Nephron (organoid): ENCODE data around the gene RACGAP1.
A peak's percentile ranks its signal among the peaks of the same experiment; 100 is the strongest.
"Not testable (repeated sequence)": the region's sequence is repeated elsewhere in the genome, so short reads cannot be mapped to it uniquely, and the experiment has no call there.

Experiments used
- H3K27ac Mint-ChIP-seq, 3 experiments: 2 replicates each; pipeline ENCODE4 v1.8.0; 2020; ENCODE audit warnings: mixed read lengths in 3 of 3, mild to moderate bottlenecking in 2 of 3, moderate library complexity in 1 of 3
- H3K27me3 Mint-ChIP-seq: 2 replicates; pipeline ENCODE4 v1.8.0; 2021; ENCODE audit warnings: low read depth, mild to moderate bottlenecking, moderate library complexity, mixed read lengths
- H3K36me3 Mint-ChIP-seq: 2 replicates; pipeline ENCODE4 v1.8.0; 2020; ENCODE audit warnings: low read depth, mixed read lengths
- H3K4me1 Mint-ChIP-seq: 2 replicates; pipeline ENCODE4 v1.8.0; 2020; ENCODE audit warnings: mixed read lengths
- H3K4me3 Mint-ChIP-seq, 3 experiments: 2 replicates each; pipeline ENCODE4 v1.8.0; 2020; ENCODE audit warnings: mild to moderate bottlenecking in 3 of 3, mixed read lengths in 3 of 3, moderate library complexity in 2 of 3
- H3K9me3 Mint-ChIP-seq: 2 replicates; pipeline ENCODE4 v1.8.0; 2020; ENCODE audit warnings: mixed read lengths
- CTCF ChIP-seq, 3 experiments: fragments of 200-600 bp; sonication (generic); IDR thresholded peaks; one replicate each; pipeline ENCODE4 v1.5.0; 2021; ENCODE audit warnings: antibody characterized with exemption in 3 of 3; ENCODE audit not compliant: unreplicated experiment in 3 of 3

RACGAP1 gene

DNA sequence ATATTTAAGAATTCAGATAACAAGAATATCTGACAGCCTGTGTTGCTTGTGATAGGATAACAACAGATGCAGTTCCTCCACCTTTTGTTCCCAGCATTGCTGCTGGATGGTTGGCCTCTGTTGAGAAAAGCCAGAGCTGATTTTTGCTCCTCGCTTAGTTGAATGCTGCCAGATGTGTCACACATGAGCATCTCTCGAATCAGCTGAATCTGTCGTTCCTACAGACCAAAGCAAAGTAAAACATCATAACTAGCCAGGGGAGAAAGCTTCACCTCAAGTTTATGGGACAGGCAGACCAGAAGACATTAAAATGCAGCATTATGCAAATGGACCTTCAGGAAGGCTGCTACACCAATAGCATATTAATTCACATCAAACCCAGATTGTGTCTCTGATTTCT, 20.1 kb downstream of the RACGAP1 start:
- Mint-ChIP-seq H3K4me3 (no peak overlapping the region), H3K36me3 (peaks cover 39% of the 10 kb centered on the region), H3K27ac (peak overlapping the region in 1 of 3 experiments; percentile 2), H3K9me3 (no peaks in the 10 kb centered on the region), H3K27me3 (no peaks in the 10 kb centered on the region), H3K4me1 (peaks cover 5% of the 10 kb centered on the region)
- TF ChIP-seq CTCF (IDR thresholded peaks at IDR 0.05; ENCODE audit: unreplicated experiment in 3 of 3): no peak

DNA sequence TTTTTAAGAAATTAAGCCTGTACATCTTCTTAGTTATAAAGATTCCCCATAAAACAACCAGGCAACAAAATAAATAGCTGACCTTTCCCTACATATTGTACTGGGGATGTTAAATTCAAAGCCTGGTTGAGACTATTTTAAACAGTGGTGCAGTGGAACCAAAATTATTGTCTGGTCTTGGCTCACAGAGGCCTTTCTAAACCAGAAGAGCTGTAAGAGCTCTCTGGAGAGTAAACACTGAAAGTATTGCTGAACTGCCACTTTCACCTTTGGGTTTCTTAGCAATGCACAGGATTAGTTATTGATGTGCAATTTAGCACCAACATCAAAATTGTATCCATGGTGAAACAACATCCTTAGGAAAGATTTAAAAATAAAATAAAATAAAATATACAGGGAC, 20.6 kb downstream of the RACGAP1 start:
- H3K27ac Mint-ChIP-seq: peak overlapping the region in 1 of 3 experiments; percentile 2
- no peaks in the 10 kb centered on the region for H3K9me3 Mint-ChIP-seq
- peaks cover 4% of the 10 kb centered on the region for H3K4me1 Mint-ChIP-seq
- H3K36me3 Mint-ChIP-seq: peaks cover 37% of the 10 kb centered on the region
- no peaks in the 10 kb centered on the region for H3K27me3 Mint-ChIP-seq
- no peak for TF ChIP-seq CTCF (IDR thresholded peaks at IDR 0.05; ENCODE audit: unreplicated experiment in 3 of 3)
- no peak overlapping the region for H3K4me3 Mint-ChIP-seq

- TF ChIP-seq CTCF (IDR thresholded peaks at IDR 0.05; ENCODE audit: unreplicated experiment in 3 of 3): no peak
These were observed 21.7 kb downstream of the RACGAP1 start for GRCh38 chr12:50003595-50003994.

DNA sequence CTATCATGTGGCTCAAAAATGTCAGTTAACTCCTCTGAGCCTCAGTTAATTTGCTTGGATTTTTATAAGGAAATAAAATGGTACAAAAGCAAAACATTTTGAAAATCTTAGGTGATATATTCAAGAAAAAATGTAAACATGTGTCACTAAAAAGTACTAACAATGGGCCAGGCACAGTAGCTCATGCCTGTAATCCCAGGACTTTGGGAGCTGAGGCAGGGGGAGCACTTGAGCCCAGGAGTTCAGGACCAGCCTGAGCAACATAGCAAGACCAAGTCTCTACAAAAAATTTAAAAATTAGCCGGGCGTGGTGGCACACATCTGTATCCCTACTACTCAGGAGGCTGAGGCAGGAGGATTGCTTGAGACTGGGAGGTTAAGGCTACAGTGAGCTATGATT, 26.8 kb downstream of the RACGAP1 start:
- peaks cover 55% of the 10 kb centered on the region for H3K36me3 Mint-ChIP-seq
- no peaks in the 10 kb centered on the region for H3K9me3 Mint-ChIP-seq
- H3K27me3 Mint-ChIP-seq: no peaks in the 10 kb centered on the region

More at GRCh38 chr12:50003595-50003994, 21.7 kb downstream of the RACGAP1 start:
- no peaks in the 10 kb centered on the region for H3K4me1 Mint-ChIP-seq
- peaks cover 41% of the 10 kb centered on the region for H3K36me3 Mint-ChIP-seq
- H3K9me3 Mint-ChIP-seq: no peaks in the 10 kb centered on the region
- no peak overlapping the region for H3K4me3 Mint-ChIP-seq
- H3K27me3 Mint-ChIP-seq: no peaks in the 10 kb centered on the region
- H3K27ac Mint-ChIP-seq: peak overlapping the region in 2 of 3 experiments; percentile 46 to 64

GRCh38 chr12:49990273-49990672, 35.0 kb downstream of the RACGAP1 start:
- Mint-ChIP-seq H3K9me3 (no peaks in the 10 kb centered on the region), H3K4me1 (peaks cover 24% of the 10 kb centered on the region), H3K27me3 (no peaks in the 10 kb centered on the region), H3K36me3 (peaks cover 49% of the 10 kb centered on the region), H3K4me3 (no peak overlapping the region), H3K27ac (no peak overlapping the region)
- no peak for TF ChIP-seq CTCF (IDR thresholded peaks at IDR 0.05; ENCODE audit: unreplicated experiment in 3 of 3)

More for the DNA sequence above, 26.8 kb downstream of the RACGAP1 start:
- no peak overlapping the region for H3K27ac Mint-ChIP-seq
- no peaks in the 10 kb centered on the region for H3K4me1 Mint-ChIP-seq
- TF ChIP-seq CTCF (IDR thresholded peaks at IDR 0.05; ENCODE audit: unreplicated experiment in 3 of 3): no peak
- H3K4me3 Mint-ChIP-seq: no peak overlapping the region

DNA sequence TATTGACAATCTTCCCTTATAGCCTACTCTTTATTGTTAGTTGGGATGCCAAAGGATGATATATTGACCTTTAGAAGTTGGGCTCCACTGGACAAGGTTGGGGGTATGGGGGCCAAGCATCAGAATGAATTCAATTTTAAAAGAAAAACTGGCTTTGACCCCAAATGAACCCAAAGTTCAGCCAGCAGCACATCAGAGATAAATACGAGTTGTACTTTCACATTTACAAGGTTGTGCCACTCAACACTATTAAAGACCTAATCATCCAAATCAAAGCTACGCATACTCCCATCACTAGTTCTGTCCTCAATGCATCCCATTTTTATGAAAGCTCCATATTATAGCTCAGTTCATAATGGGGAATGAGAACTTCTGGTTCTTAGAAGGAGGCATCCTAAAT, 35.9 kb downstream of the RACGAP1 start:
- not testable (repeated sequence) for H3K27ac Mint-ChIP-seq, H3K4me3 Mint-ChIP-seq, H3K27me3 Mint-ChIP-seq, H3K9me3 Mint-ChIP-seq
- Mint-ChIP-seq H3K36me3 (peaks cover 40% of the 10 kb centered on the region), H3K4me1 (peaks cover 32% of the 10 kb centered on the region)
